Measurements from ENCODE around the gene ZCCHC24. TPM values are rescaled to one million over a fixed set of nuclear protein-coding genes. Genes with fewer than 3 reads are reported as not detected.

ZCCHC24 gene
- total and polyA plus RNA-seq, 2 of the 8 experiments (the other 6 are each of a cell fraction or from before 2014, with no cell fraction given) = 3.9 to 6.9 TPM

DNA sequence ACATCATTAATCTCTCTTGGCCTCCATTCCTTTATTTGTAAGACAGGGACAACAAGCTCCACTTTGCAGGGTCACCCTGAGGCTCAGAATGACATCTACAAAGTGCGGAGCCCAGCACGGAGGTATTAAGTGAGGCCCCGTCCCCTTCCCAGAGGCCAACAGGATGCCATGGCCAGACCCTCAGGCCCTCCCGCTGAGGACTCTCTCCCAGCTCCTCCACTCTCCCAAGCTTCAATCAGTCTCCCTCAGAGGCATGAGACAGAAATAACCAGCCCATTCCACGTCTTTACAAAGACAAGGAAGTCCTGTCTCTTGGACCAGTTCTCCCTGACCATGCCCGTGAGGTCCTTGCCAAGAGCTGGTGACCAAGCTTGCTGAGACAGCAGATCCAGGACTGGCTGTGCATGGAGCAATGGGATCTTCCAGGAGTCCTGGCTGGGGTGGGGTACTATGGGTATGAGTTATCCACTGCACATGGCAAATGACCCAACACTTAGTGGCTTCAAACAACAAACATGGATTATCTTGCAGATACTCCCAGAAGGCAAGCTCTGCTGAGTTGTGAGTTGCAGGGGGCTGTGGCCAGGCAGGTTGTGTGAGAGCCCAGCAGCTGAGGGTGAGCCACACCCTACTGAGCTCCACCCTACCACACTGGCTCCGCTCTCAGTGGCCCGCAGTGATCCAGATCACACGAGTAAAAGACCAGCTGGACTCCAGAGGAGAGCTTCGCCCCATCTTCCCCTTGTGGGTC is 102.4 kb downstream of the ZCCHC24 start:
- H3K9me3 ChIP-seq (ENCODE audit: insufficient read depth in 2 of 2, low read depth in 1 of 2, low read length in 1 of 2) = no peaks in the 10 kb centered on the region
- H3K56ac ChIP-seq (replicated peaks; ENCODE audit: insufficient read length, low read depth, low read length) = no peak overlapping the region
- ChIA-PET CTCF (ENCODE audit: partially characterized antibody) (interaction anchor here (0.6 to 6.6 kb wide), 6 partner anchors 8 to 787 kb away, joined by 3 to 50 read pairs (median 4); no protein-coding TSS in a partner anchor), POLR2A (ENCODE audit: partially characterized antibody) (interaction anchor here (0.6 to 1.4 kb wide), 4 partner anchors 14 to 428 kb away, joined by 3 to 4 read pairs (median 4); partner anchors contain the start of gene ZCCHC24)
- H3K27me3 ChIP-seq (replicated peaks in 1 of 4; ENCODE audit: control insufficient read depth in 3 of 4, extremely low read depth in 1 of 4, insufficient read depth in 3 of 4, low read length in 3 of 4) = no peaks in the 10 kb centered on the region
- peaks cover 6% of the 10 kb centered on the region; the same call in 1 of the 2 replicates for H3K23me2 ChIP-seq (ENCODE audit: low read depth, low read length)
- H4K91ac ChIP-seq (replicated peaks; ENCODE audit: insufficient read length, low read length) = no peak overlapping the region
- H3K9ac ChIP-seq (replicated peaks in 1 of 4; ENCODE audit: extremely low read depth in 1 of 4, low read depth in 3 of 4, low read length in 3 of 4) = no peak overlapping the region
- no peak overlapping the region for H4K8ac ChIP-seq (ENCODE audit: extremely low read depth, insufficient read depth, low read length)
- FAIRE-seq = no peak
- H2BK15ac ChIP-seq (ENCODE audit: low read length) = no peak overlapping the region
- H3K23ac ChIP-seq (ENCODE audit: insufficient read length) = no peak overlapping the region
- H3K4ac ChIP-seq (replicated peaks; ENCODE audit: insufficient read length, low read depth, low read length) = no peak overlapping the region
- no peaks in the 10 kb centered on the region for H3K36me3 ChIP-seq (ENCODE audit: control insufficient read depth in 2 of 4, insufficient read depth in 4 of 4, low read length in 3 of 4)
- H2BK20ac ChIP-seq (ENCODE audit: low read length) = no peak overlapping the region
- no peak overlapping the region for H3K4me3 ChIP-seq (ENCODE audit: extremely low read depth in 1 of 4, insufficient read depth in 2 of 4, low read depth in 3 of 4, low read length in 4 of 4)
- peaks cover 0 to 3% of the 10 kb centered on the region in 2 experiments; a peak in 1 of 4 replicates for H3K79me2 ChIP-seq (ENCODE audit: control insufficient read depth in 1 of 2, insufficient read depth in 2 of 2, low read length in 2 of 2)
- 96% methylated on average over 9 of the region's 10 CpGs; no CpG with 5 or more reads in 1 of the 2 experiments for WGBS, 2 experiments (ENCODE audit: extremely low coverage in 1 of 2, insufficient coverage in 1 of 2, insufficient read length in 1 of 2, insufficient replicate concordance in 2 of 2, low coverage in 1 of 2, low lambda C conversion rate in 2 of 2, missing lambda C conversion rate in 1 of 2)
- no peak overlapping the region; the same call in 1 of the 2 replicates for H3K18ac ChIP-seq (ENCODE audit: extremely low read depth, low read length)
- H2AK5ac ChIP-seq (ENCODE audit: low read depth, low read length) = no peak overlapping the region
- H3K27ac ChIP-seq (ENCODE audit: low read depth, low read length) = no peak overlapping the region
- H3K79me1 ChIP-seq (ENCODE audit: low read depth, low read length) = no peaks in the 10 kb centered on the region
- no peak overlapping the region for H2BK12ac ChIP-seq (ENCODE audit: low read depth, low read length)
- H4K5ac ChIP-seq (ENCODE audit: insufficient read length, low read depth, low read length) = no peak overlapping the region
- H3K4me1 ChIP-seq (replicated peaks in 1 of 4; ENCODE audit: control insufficient read depth in 3 of 4, insufficient read depth in 4 of 4, low read length in 3 of 4) = peaks cover 0 to 11% (median 6%) of the 10 kb centered on the region in 4 experiments; a peak in 6 of 7 replicates
- no peaks in the 10 kb centered on the region for H4K20me1 ChIP-seq (replicated peaks in 1 of 2; ENCODE audit: control insufficient read depth in 1 of 2, insufficient read depth in 2 of 2, low read length in 2 of 2)
- H2AFZ ChIP-seq (ENCODE audit: low read length) = no peak overlapping the region
- H3K14ac ChIP-seq (ENCODE audit: insufficient read length) = no peak overlapping the region
- no peak overlapping the region for H2BK120ac ChIP-seq (replicated peaks; ENCODE audit: low read depth, low read length)
- no peak overlapping the region for H3K4me2 ChIP-seq (ENCODE audit: insufficient read depth in 1 of 2, low read depth in 2 of 2, low read length in 2 of 2)
- DNase-seq (ENCODE audit: low read depth in 1 of 2, low spot score in 2 of 2) = no peak
- H2BK5ac ChIP-seq (ENCODE audit: low read depth, low read length) = no peak overlapping the region
- no peak for TF ChIP-seq ATF2 (IDR thresholded peaks at IDR 0.05; ENCODE audit: low read length)
- no peak for TF ChIP-seq MAX (IDR thresholded peaks at IDR 0.05)
- no peak for TF ChIP-seq EGR1 (IDR thresholded peaks at IDR 0.05; ENCODE audit: borderline replicate concordance, low read depth, low read length)
- no peak for TF ChIP-seq SP4 (IDR thresholded peaks at IDR 0.05; ENCODE audit: low read length)
- TF ChIP-seq CHD2 (IDR thresholded peaks at IDR 0.05; ENCODE audit: low read length) = no peak
- no peak for TF ChIP-seq KDM4A (IDR thresholded peaks at IDR 0.05; ENCODE audit: low read depth, low read length, severe bottlenecking)
- no peak for TF ChIP-seq SP2 (IDR thresholded peaks at IDR 0.05; ENCODE audit: low read length)
- no peak for TF ChIP-seq MAFK (IDR thresholded peaks at IDR 0.05; ENCODE audit: low read depth, low read length)
- TF ChIP-seq FOSL1 (IDR thresholded peaks at IDR 0.05; ENCODE audit: insufficient read depth, low read depth, low read length) = no peak
- TF ChIP-seq RBBP5 (IDR thresholded peaks at IDR 0.05; ENCODE audit: borderline replicate concordance, low read depth, low read length) = no peak
